ENCODE measurements around the gene CEP170B.

The CEP170B gene

GRCh38 chr14:104933746-104934733 lies 69.0 kb downstream of the CEP170B start:
- H3K4me3 ChIP-seq (ENCODE audit: low read depth, low read length) = no peak overlapping the region
- no peak for DNase-seq (ENCODE audit: low read depth)

DNA sequence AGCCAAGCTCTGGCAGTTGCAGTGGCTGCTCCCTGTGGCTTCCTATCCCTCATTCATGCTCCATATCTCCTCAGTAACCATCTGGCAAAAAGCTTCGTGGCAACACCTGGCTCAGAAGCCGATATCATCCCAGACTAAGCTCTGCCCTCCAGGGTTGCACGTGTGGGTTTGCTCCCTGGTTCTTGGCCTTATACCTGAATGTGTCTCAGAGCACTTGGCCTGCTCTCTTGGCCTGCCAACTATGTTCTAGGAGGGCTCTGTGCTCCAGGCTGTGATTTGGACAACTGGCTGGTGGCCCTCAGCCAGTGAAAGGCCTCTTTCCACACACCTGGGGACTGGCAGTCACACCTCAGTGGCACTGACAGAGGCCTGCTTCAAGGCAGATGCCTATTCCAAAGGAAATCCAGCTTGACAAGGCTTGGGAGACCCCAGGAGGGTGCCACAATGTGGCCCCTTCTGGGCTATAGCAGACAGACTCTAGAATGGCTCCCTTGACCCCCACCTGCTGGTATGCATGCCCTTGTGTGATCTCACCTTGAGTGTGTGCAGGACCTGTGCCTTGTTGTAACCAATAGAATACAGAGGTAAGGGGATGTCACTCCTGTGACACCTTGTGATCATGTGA lies 70.1 kb downstream of the CEP170B start:
- DNase-seq (ENCODE audit: low read depth) = no peak

More at GRCh38 chr14:104933746-104934733, 69.0 kb downstream of the CEP170B start:
- TF ChIP-seq, protein P1, sequence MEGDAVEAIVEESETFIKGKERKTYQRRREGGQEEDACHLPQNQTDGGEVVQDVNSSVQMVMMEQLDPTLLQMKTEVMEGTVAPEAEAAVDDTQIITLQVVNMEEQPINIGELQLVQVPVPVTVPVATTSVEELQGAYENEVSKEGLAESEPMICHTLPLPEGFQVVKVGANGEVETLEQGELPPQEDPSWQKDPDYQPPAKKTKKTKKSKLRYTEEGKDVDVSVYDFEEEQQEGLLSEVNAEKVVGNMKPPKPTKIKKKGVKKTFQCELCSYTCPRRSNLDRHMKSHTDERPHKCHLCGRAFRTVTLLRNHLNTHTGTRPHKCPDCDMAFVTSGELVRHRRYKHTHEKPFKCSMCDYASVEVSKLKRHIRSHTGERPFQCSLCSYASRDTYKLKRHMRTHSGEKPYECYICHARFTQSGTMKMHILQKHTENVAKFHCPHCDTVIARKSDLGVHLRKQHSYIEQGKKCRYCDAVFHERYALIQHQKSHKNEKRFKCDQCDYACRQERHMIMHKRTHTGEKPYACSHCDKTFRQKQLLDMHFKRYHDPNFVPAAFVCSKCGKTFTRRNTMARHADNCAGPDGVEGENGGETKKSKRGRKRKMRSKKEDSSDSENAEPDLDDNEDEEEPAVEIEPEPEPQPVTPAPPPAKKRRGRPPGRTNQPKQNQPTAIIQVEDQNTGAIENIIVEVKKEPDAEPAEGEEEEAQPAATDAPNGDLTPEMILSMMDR (IDR thresholded peaks at IDR 0.05; ENCODE audit: control insufficient read depth, extremely low read depth, insufficient read depth) = no peak

GRCh38 chr14:104935955-104936354 lies 70.9 kb downstream of the CEP170B start:
- TF ChIP-seq, protein P1 (IDR thresholded peaks at IDR 0.05; ENCODE audit: control insufficient read depth, extremely low read depth, insufficient read depth) = no peak
- DNase-seq (ENCODE audit: low read depth) = no peak
- H3K4me3 ChIP-seq (ENCODE audit: low read depth, low read length) = no peak overlapping the region

More for the DNA sequence above, 70.1 kb downstream of the CEP170B start:
- no peak overlapping the region for H3K4me3 ChIP-seq (ENCODE audit: low read depth, low read length)
- TF ChIP-seq, protein P1 (IDR thresholded peaks at IDR 0.05; ENCODE audit: control insufficient read depth, extremely low read depth, insufficient read depth) = no peak

DNA sequence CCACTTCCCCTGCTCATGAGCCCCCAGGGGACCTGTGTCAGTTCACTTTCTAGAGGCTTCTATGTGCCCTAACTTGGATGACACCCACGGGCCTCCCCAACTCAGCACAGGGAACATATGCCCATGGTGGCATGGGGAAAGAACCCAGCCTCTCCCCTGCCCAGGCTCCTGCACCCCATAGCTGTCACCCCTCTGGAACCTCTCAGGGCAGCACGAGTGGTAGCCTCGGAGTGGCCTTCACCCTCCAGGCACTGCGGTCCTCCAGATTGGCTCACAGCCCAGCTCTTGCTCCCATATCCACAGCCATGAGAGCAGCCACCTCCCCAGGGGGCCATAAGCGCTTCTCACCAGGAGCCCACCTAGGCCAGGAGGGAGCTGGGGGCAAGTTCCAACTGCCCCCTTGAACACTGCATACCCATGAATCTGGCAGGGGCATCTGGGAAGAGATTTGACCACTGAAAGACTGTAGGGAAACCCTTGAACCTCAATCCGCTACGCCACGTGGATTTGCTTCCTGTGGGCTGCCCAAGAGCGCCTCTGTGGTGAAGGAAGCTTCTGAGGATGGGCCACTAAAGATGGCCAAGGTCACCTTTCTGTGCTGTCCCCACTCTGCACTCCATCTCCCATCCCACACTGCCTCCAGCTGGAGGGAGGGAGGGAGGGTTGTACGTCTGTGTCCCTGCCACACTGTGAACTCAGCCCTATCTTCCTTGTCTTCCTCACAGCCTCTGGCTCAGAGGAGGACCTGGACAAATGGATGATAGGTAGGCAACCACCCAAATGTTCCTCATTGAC lies 71.5 kb downstream of the CEP170B start:
- TF ChIP-seq, protein P1 (IDR thresholded peaks at IDR 0.05; ENCODE audit: control insufficient read depth, extremely low read depth, insufficient read depth) = no peak
- no peak for DNase-seq (ENCODE audit: low read depth)
- H3K4me3 ChIP-seq (ENCODE audit: low read depth, low read length) = no peak overlapping the region

DNA sequence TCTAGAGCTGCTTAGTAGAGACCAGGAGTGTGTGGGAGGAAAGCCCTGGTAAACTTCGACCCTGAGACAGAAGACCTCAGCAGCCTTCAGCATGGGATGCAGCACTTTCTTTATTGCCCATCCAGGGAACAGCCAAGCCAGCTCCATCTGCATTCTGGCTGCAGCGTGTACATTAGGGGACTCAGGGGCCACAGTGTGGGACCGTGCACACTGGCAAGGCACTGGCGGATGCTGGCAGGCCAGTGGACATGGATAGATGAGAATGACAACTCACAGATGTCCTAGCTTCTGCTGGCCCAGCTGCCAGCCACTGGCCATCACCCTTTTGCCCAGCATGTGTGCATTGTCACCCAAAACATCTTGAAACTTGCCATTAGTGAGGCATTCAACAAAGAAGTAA lies 72.1 kb downstream of the CEP170B start:
- no peak for DNase-seq (ENCODE audit: low read depth)
- TF ChIP-seq, protein P1 (IDR thresholded peaks at IDR 0.05; ENCODE audit: control insufficient read depth, extremely low read depth, insufficient read depth) = no peak

GRCh38 chr14:104937694-104938365 lies 72.8 kb downstream of the CEP170B start:
- no peak for DNase-seq (ENCODE audit: low read depth)
- no peak overlapping the region for H3K4me3 ChIP-seq (ENCODE audit: low read depth, low read length)
- TF ChIP-seq, protein P1 (IDR thresholded peaks at IDR 0.05; ENCODE audit: control insufficient read depth, extremely low read depth, insufficient read depth) = no peak

More for the DNA sequence above, 72.1 kb downstream of the CEP170B start:
- H3K4me3 ChIP-seq (ENCODE audit: low read depth, low read length) = no peak overlapping the region

All from LNCaP clone FGC (cell line).